Measurements from ENCODE around the gene CLDN16. TPM values are rescaled to one million over a fixed set of nuclear protein-coding genes. Genes with fewer than 3 reads are reported as not detected.

The CLDN16 gene
- total and polyA plus RNA-seq, 2 of the 4 experiments (the other 2 are of a cell fraction) = under 0.01 to 0.09 TPM

DNA sequence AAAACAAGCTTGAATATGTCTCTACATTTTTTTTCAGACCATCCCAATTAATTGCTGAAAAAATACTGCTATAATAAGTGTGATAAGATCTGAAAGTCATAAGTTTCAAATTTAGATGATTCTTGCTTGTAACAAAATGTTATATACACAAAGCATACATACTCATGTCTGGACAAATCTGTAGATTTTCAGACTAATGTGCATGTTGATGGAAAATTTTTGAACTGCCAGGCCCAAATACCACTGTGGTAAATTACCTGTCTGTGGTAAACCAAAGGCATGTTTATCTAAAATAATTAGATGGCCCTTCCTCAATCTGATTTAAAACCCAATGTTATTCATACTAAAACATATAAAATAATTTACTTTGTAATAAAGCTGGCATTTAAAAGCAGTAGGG lies 31.7 kb upstream of the CLDN16 start:
- Histone ChIP-seq H3K4me3 (ENCODE audit: insufficient read depth, low read depth, low read length) (no peak overlapping the region), H3K36me3 (ENCODE audit: control insufficient read depth, insufficient read depth, low read length) (no peaks in the 10 kb centered on the region), H3K27me3 (ENCODE audit: control insufficient read depth, insufficient read depth, low read length) (no peaks in the 10 kb centered on the region), H2AK9ac (replicated peaks; ENCODE audit: low read depth, low read length, poor library complexity) (no peak overlapping the region), H4K8ac (ENCODE audit: low read depth in 2 of 2, low read length in 2 of 2) (no peak overlapping the region), H3K9me3 (ENCODE audit: control insufficient read depth, insufficient read depth, low read length) (peaks cover 3% of the 10 kb centered on the region; the same call in 1 of the 2 replicates), H3K4me1 (ENCODE audit: control insufficient read depth, insufficient read depth, low read length) (peaks cover 2% of the 10 kb centered on the region; the same call in 1 of the 2 replicates), H4K91ac (ENCODE audit: insufficient read depth, low read depth, low read length) (no peak overlapping the region), H3K4me2 (ENCODE audit: low read depth, low read length) (no peak overlapping the region), H3K14ac (replicated peaks; ENCODE audit: low read depth, low read length) (no peak overlapping the region), H2AK5ac (ENCODE audit: low read depth, low read length) (no peak overlapping the region), H3K27ac (ENCODE audit: insufficient read depth, low read length) (no peak overlapping the region), H3K18ac (ENCODE audit: low read depth, low read length) (no peak overlapping the region), H4K5ac (ENCODE audit: low read depth, low read length) (no peak overlapping the region), H4K20me1 (ENCODE audit: insufficient read depth, low read length) (no peaks in the 10 kb centered on the region), H2BK5ac (ENCODE audit: low read depth, low read length, poor library complexity, severe bottlenecking) (no peak overlapping the region), H3K9me1 (ENCODE audit: insufficient read depth, low read length) (no peaks in the 10 kb centered on the region), H3K4ac (ENCODE audit: low read depth, low read length) (no peak overlapping the region), H3K9ac (ENCODE audit: low read depth, low read length) (no peak overlapping the region), H2BK15ac (ENCODE audit: low read depth, low read length) (no peak overlapping the region), H2AFZ (replicated peaks; ENCODE audit: low read length, poor library complexity) (no peak overlapping the region), H2BK120ac (ENCODE audit: low read depth, low read length) (no peak overlapping the region), H2BK20ac (ENCODE audit: low read depth, low read length) (no peak overlapping the region), H3K79me1 (ENCODE audit: low read depth in 1 of 2, low read length in 2 of 2) (no peaks in the 10 kb centered on the region), H3K23ac (ENCODE audit: low read depth, low read length) (no peak overlapping the region), H3K56ac (ENCODE audit: extremely low read depth, insufficient read depth, low read length) (no peak overlapping the region)
- in situ Hi-C loops (cut with MboI; ENCODE audit: low sequenced_read_pairs) = no loop called here
- CTCF ChIA-PET = no interaction called here
- TF ChIP-seq MXI1 (IDR thresholded peaks at IDR 0.05; ENCODE audit: borderline replicate concordance, low read depth, low read length) (no peak), SMC3 (IDR thresholded peaks at IDR 0.05; ENCODE audit: low read depth, low read length) (no peak), RAD21 (IDR thresholded peaks at IDR 0.05; ENCODE audit: low read length) (no peak), CHD1 (IDR thresholded peaks at IDR 0.05; ENCODE audit: low read depth, low read length) (no peak), MAFK (IDR thresholded peaks at IDR 0.05; ENCODE audit: low read depth, low read length) (no peak), CEBPB (IDR thresholded peaks at IDR 0.05; ENCODE audit: low read depth, low read length) (no peak), RFX5 (IDR thresholded peaks at IDR 0.05; ENCODE audit: low read depth, low read length) (no peak), RCOR1 (IDR thresholded peaks at IDR 0.05; ENCODE audit: insufficient replicate concordance, low read length) (no peak), BHLHE40 (IDR thresholded peaks at IDR 0.05; ENCODE audit: low read depth, low read length) (no peak), MAZ (IDR thresholded peaks at IDR 0.05; ENCODE audit: borderline replicate concordance, low read depth, low read length) (no peak), FOS (IDR thresholded peaks at IDR 0.05; ENCODE audit: low read depth, low read length) (no peak), NFE2L2 (IDR thresholded peaks at IDR 0.05; ENCODE audit: low read depth, low read length) (no peak)
- TF ChIP-seq, protein P1, sequence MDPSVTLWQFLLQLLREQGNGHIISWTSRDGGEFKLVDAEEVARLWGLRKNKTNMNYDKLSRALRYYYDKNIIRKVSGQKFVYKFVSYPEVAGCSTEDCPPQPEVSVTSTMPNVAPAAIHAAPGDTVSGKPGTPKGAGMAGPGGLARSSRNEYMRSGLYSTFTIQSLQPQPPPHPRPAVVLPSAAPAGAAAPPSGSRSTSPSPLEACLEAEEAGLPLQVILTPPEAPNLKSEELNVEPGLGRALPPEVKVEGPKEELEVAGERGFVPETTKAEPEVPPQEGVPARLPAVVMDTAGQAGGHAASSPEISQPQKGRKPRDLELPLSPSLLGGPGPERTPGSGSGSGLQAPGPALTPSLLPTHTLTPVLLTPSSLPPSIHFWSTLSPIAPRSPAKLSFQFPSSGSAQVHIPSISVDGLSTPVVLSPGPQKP (IDR thresholded peaks at IDR 0.05; ENCODE audit: borderline replicate concordance, low read depth, low read length) = no peak
- TF ChIP-seq, protein P2, sequence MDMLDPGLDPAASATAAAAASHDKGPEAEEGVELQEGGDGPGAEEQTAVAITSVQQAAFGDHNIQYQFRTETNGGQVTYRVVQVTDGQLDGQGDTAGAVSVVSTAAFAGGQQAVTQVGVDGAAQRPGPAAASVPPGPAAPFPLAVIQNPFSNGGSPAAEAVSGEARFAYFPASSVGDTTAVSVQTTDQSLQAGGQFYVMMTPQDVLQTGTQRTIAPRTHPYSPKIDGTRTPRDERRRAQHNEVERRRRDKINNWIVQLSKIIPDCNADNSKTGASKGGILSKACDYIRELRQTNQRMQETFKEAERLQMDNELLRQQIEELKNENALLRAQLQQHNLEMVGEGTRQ (IDR thresholded peaks at IDR 0.05; ENCODE audit: low read depth, low read length) = no peak
- TF ChIP-seq, protein P3, sequence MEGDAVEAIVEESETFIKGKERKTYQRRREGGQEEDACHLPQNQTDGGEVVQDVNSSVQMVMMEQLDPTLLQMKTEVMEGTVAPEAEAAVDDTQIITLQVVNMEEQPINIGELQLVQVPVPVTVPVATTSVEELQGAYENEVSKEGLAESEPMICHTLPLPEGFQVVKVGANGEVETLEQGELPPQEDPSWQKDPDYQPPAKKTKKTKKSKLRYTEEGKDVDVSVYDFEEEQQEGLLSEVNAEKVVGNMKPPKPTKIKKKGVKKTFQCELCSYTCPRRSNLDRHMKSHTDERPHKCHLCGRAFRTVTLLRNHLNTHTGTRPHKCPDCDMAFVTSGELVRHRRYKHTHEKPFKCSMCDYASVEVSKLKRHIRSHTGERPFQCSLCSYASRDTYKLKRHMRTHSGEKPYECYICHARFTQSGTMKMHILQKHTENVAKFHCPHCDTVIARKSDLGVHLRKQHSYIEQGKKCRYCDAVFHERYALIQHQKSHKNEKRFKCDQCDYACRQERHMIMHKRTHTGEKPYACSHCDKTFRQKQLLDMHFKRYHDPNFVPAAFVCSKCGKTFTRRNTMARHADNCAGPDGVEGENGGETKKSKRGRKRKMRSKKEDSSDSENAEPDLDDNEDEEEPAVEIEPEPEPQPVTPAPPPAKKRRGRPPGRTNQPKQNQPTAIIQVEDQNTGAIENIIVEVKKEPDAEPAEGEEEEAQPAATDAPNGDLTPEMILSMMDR (conservative IDR thresholded peaks at IDR 0.05; ENCODE audit: low read depth, low read length) = no peak
- no TSS peak for BruUV-seq (replicated peaks)
- intact Hi-C loops (cut with micrococcal nuclease) = no loop called here
- dilution Hi-C loops (cut with HindIII; ENCODE audit: low sequenced_read_pairs, unreplicated experiment) = no loop called here
- DNase-seq = no peak
- POLR2A ChIA-PET (ENCODE audit: unreplicated experiment) = no interaction called here
- no peak for ATAC-seq (ENCODE audit: low read depth)
